Sigmoid colon (tissue), 7 donors: ENCODE results near the gene CDC73. TPM values are rescaled to one million over a fixed set of nuclear protein-coding genes. Genes with fewer than 3 reads are reported as not detected.

Experiments
- DNase-seq: peaks from one replicate; pipeline ENCODE4 v3.0.0-alpha.2; 2019
- H3K27ac ChIP-seq, 4 donors: fragments of 200-600 bp; sonication (generic); one replicate each; pipeline ENCODE4 v1.5.1; 2016 to 2019; ENCODE audit warnings: mild to moderate bottlenecking in 1 of 4
- H3K27me3 ChIP-seq, 3 donors: fragments of 200-600 bp; sonication (generic); one replicate each; pipeline ENCODE4 v1.5.1; 2019; ENCODE audit warnings: mild to moderate bottlenecking in 1 of 3
- H3K36me3 ChIP-seq, 4 donors: fragments of 200-600 bp; sonication (generic); one replicate each; pipeline ENCODE4 v1.5.1; 2016 to 2019
- H3K4me1 ChIP-seq, 4 donors: fragments of 200-600 bp; sonication (generic); one replicate each; pipeline ENCODE4 v1.5.1; 2017 to 2019
- H3K4me3 ChIP-seq, 4 donors: fragments of 200-600 bp; sonication (generic); one replicate each; pipeline ENCODE4 v1.5.1; 2017 to 2019; ENCODE audit warnings: mild to moderate bottlenecking in 2 of 4, moderate library complexity in 1 of 4
- H3K9me3 ChIP-seq, 4 donors: fragments of 200-600 bp in 3 of 4; sonication (generic) in 3 of 4; one replicate each; pipeline versions ENCODE4 v1.5.1 to v1.6.1; 2013 to 2019
- EP300 ChIP-seq, 4 donors: sonication (generic); formaldehyde crosslinking; IDR thresholded peaks; one replicate each; pipeline ENCODE4 v1.6.1; 2017; ENCODE audit warnings: antibody characterized with exemption in 4 of 4
- POLR2A ChIP-seq, 2 donors: fragments of 450-650 bp; IDR thresholded peaks; one replicate each; pipeline ENCODE4 v1.6.1; 2016; ENCODE audit warnings: antibody characterized with exemption in 2 of 2, mild to moderate bottlenecking in 2 of 2, moderate library complexity in 2 of 2
- POLR2AphosphoS5 ChIP-seq, 4 donors: sonication (generic); formaldehyde crosslinking; IDR thresholded peaks; one replicate each; pipeline ENCODE4 v1.6.1; 2017; ENCODE audit warnings: antibody characterized with exemption in 4 of 4
- WGBS, 2 donors: extraction: QIAGEN DNeasy Blood & Tissue Kit; methylation state at CpG; one replicate each; pipeline ENCODE4 v1.1.7; 2013; 5-methylcytosine and 5-hydroxymethylcytosine counted together
- intact Hi-C: fragments of 100-400 bp; cut with DNase I; formaldehyde crosslinking; loops from one replicate; pipeline ENCODE4 v1.15.1; 2023
- polyA plus RNA-seq, 3 donors: library from polyadenylated mRNA; stranded (reverse); fragments of 200-250 nt; gene quantifications; one replicate each; pipeline ENCODE4 v1.2.3, GENCODE V29; 2013
- small RNA-seq, 3 donors: library from RNA; depleted of rRNA; stranded (forward); fragments of <200 nt; gene quantifications; one replicate each; pipeline ENCODE3, GENCODE V24; 2016
- total RNA-seq, 4 donors: library from RNA; depleted of rRNA; stranded (reverse); fragments of >200 nt; gene quantifications; one replicate each; pipeline ENCODE4 v1.1.0, GENCODE V29; 2016
- TF ChIP-seq, protein P1 (sequence below), 4 experiments: fragments of 450-650 bp in 3 of 4; fragments of 200-600 bp in 1 of 4; IDR thresholded peaks; one replicate each; pipeline ENCODE4 v1.5.1; 2016 to 2019; ENCODE audit warnings: antibody characterized with exemption in 4 of 4, mild to moderate bottlenecking in 3 of 4, moderate library complexity in 2 of 4
- donor health status: healthy with polysubstance abuse.
- donor health status: Bipolar disorder and iron deficiency.
- donor health status: healthy.

Gene CDC73
- total and polyA plus RNA-seq, 7 donors: 13.2 to 72.4 (median 45.7) TPM

DNA sequence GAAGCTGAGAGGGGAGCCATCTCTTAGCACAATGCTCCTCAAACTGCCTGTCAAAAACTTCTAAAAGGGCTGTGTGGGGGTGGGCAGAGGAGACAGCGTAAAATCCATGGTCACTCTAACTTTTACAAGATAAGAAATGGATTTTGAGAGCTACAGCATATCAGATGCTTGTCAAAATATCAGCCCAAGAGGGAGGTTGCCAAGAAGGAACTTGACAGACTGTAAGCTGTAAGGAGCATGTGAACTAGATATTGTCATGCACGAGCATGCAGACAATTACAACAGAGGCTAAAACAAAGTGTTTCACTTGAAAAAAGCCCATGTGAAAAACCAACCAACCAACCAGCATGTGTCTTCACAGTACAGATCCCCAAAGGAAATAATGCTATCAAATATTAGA, 171.9 kb downstream of the CDC73 start:
- intact Hi-C loops: no loop called here
- no peaks in the 10 kb centered on the region for H3K36me3 ChIP-seq
- 92 to 94% methylated on average over 2 of the region's 2 CpGs for WGBS, 2 donors
- no peaks in the 10 kb centered on the region for H3K27me3 ChIP-seq
- H3K4me3 ChIP-seq: no peak overlapping the region
- TF ChIP-seq POLR2A (IDR thresholded peaks at IDR 0.05) (no peak), EP300 (IDR thresholded peaks at IDR 0.05) (no peak), POLR2AphosphoS5 (IDR thresholded peaks at IDR 0.05) (no peak)
- TF ChIP-seq, protein P1, sequence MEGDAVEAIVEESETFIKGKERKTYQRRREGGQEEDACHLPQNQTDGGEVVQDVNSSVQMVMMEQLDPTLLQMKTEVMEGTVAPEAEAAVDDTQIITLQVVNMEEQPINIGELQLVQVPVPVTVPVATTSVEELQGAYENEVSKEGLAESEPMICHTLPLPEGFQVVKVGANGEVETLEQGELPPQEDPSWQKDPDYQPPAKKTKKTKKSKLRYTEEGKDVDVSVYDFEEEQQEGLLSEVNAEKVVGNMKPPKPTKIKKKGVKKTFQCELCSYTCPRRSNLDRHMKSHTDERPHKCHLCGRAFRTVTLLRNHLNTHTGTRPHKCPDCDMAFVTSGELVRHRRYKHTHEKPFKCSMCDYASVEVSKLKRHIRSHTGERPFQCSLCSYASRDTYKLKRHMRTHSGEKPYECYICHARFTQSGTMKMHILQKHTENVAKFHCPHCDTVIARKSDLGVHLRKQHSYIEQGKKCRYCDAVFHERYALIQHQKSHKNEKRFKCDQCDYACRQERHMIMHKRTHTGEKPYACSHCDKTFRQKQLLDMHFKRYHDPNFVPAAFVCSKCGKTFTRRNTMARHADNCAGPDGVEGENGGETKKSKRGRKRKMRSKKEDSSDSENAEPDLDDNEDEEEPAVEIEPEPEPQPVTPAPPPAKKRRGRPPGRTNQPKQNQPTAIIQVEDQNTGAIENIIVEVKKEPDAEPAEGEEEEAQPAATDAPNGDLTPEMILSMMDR (IDR thresholded peaks at IDR 0.05): no peak
- no peaks in the 10 kb centered on the region for H3K4me1 ChIP-seq
- peaks cover 0 to 6% (median 2%) of the 10 kb centered on the region in 4 donors for H3K9me3 ChIP-seq
- no peak for DNase-seq
- H3K27ac ChIP-seq: no peak overlapping the region

DNA sequence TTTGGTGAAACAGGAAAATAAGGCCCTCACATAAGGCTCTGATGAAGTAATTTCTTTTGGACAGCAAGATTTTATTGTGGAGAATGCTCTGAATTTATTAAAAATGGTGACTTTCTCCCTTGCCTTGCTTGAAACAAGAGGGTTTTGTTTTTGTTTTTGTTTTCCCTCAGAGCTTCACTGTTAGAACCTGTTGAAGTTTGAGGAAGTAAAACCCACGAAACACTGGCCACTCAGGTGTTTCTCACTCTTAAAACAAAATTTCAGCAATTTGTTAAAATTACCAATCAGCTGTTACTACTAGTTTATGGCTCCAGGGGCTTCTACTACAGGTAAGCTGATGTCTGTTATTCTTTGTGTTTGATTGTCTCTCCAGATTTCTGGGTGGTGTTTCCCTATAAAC, 177.2 kb downstream of the CDC73 start:
- 75 to 80% methylated on average over 1 of the region's 1 CpG for WGBS, 2 donors
- intact Hi-C loops: no loop called here

DNA sequence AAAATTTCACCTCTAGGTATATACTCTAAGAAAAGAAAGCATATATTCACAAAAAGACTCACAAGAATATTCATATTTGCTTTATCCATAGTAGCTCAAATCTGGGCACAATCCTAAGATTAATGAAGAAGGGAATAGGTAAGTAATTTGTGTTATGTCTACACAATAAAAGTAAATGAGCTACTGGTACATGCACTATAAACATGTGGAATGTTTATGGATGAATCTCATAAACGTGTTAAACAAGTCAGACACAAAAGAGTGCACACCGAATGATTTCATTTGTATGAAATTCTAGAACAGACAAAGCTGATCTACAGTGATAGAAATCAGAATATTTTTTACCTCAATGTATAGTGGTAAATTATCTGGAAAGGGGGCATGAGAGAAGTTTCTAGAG, 179.9 kb downstream of the CDC73 start:
- no peaks in the 10 kb centered on the region for H3K36me3 ChIP-seq
- no peaks in the 10 kb centered on the region for H3K27me3 ChIP-seq
- 10 to 59% methylated on average over 2 of the region's 2 CpGs for WGBS, 2 donors
- no peak overlapping the region for H3K27ac ChIP-seq
- H3K4me1 ChIP-seq: peaks cover 0 to 5% (median 0%) of the 10 kb centered on the region in 4 donors
- TF ChIP-seq POLR2AphosphoS5 (IDR thresholded peaks at IDR 0.05): no peak
- TF ChIP-seq POLR2A (IDR thresholded peaks at IDR 0.05): no peak
- TF ChIP-seq EP300 (IDR thresholded peaks at IDR 0.05): no peak
- TF ChIP-seq, protein P1 (IDR thresholded peaks at IDR 0.05): no peak
- intact Hi-C loops: no loop called here
- DNase-seq: no peak
- H3K9me3 ChIP-seq: peaks cover 0 to 3% (median 0%) of the 10 kb centered on the region in 4 donors
- no peak overlapping the region for H3K4me3 ChIP-seq

More for the DNA sequence above, 177.2 kb downstream of the CDC73 start:
- TF ChIP-seq, protein P1 (IDR thresholded peaks at IDR 0.05): no peak
- no peak for TF ChIP-seq EP300 (IDR thresholded peaks at IDR 0.05)
- H3K4me3 ChIP-seq: no peak overlapping the region
- no peaks in the 10 kb centered on the region for H3K27me3 ChIP-seq
- H3K4me1 ChIP-seq: peaks cover 0 to 5% (median 0%) of the 10 kb centered on the region in 4 donors
- H3K36me3 ChIP-seq: no peaks in the 10 kb centered on the region
- H3K27ac ChIP-seq: no peak overlapping the region
- peaks cover 0 to 6% (median 2%) of the 10 kb centered on the region in 4 donors for H3K9me3 ChIP-seq
- DNase-seq: no peak

DNA sequence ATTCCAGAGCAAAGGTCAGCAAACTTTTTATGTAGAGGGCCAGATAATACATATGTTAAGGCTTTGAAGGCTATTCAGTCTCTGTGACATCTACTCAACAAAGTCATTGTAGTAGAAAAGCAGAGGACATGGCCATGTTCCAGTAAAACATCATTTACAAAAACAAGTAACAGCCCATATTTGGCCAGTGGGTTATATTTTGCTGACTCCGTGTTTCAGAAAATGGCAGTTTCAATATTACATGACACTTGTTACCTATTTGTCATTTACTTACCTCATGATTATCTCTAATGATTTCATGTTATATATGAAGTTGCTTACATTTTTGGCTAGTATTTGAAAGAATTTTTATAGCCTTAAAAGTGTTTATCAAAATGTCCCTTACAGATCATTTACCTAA, 182.0 kb downstream of the CDC73 start:
- no peak overlapping the region for H3K27ac ChIP-seq
- intact Hi-C loops: no loop called here
- H3K27me3 ChIP-seq: no peaks in the 10 kb centered on the region
- no peak for TF ChIP-seq POLR2A (IDR thresholded peaks at IDR 0.05)
- no peak for TF ChIP-seq POLR2AphosphoS5 (IDR thresholded peaks at IDR 0.05)
- TF ChIP-seq EP300 (IDR thresholded peaks at IDR 0.05): no peak
- TF ChIP-seq, protein P1 (IDR thresholded peaks at IDR 0.05): no peak
- no peaks in the 10 kb centered on the region for H3K36me3 ChIP-seq
- no peak for DNase-seq
- H3K4me3 ChIP-seq: no peak overlapping the region
- 93% methylated on average over 1 of the region's 1 CpG for WGBS, 2 donors
- H3K9me3 ChIP-seq: no peaks in the 10 kb centered on the region
- H3K4me1 ChIP-seq: peaks cover 0 to 5% (median 0%) of the 10 kb centered on the region in 4 donors

Small RNAs within 50 kb of the gene (small RNA-seq; reads per million reads assigned to genes)
- 0 reads per million in 3 donors for gene MIR1278

Other genes with a start within 250 kb of the CDC73 start
- gene UCHL5, start 62.7 kb upstream of the CDC73 start, total RNA-seq: 10 to 100 TPM; 24.6 to 47.6 (median 36.8) TPM
- gene UCHL5, start 62.7 kb upstream of the CDC73 start, polyA plus RNA-seq: 10 to 100 TPM; 19.9 to 22.2 (median 21.0) TPM
- 100 to 1,000 TPM in 3 of 4 donors, 10 to 100 TPM in 1; 94.6 to 128 (median 111) TPM for gene RO60, start 62.4 kb upstream of the CDC73 start, total RNA-seq
- gene RO60, start 62.4 kb upstream of the CDC73 start, polyA plus RNA-seq: 10 to 100 TPM in 2 of 3 donors, 1 to 10 TPM in 1; 8.7 to 12.6 (median 11.6) TPM
- 1 to 10 TPM; 4.2 to 9.2 (median 7.1) TPM for gene GLRX2, start 16.6 kb upstream of the CDC73 start, total RNA-seq
- 10 to 100 TPM; 13.8 to 23.4 (median 17.6) TPM for gene GLRX2, start 16.6 kb upstream of the CDC73 start, polyA plus RNA-seq
- gene B3GALT2, start 64.6 kb downstream of the CDC73 start, total RNA-seq: 10 to 100 TPM in 1 of 4 donors, 1 to 10 TPM in 2, under 1 TPM in 1; 0.83 to 11.1 (median 3.3) TPM
- gene B3GALT2, start 64.6 kb downstream of the CDC73 start, polyA plus RNA-seq: under 1 TPM; under 0.01 to 0.47 (median 0.46) TPM